ENCODE results near the gene ITM2B. TPM values are rescaled to one million over a fixed set of nuclear protein-coding genes. Genes with fewer than 3 reads are reported as not detected.

The ITM2B gene
- total and polyA plus RNA-seq, 11 donors = 255 to 772 (median 489) TPM

DNA sequence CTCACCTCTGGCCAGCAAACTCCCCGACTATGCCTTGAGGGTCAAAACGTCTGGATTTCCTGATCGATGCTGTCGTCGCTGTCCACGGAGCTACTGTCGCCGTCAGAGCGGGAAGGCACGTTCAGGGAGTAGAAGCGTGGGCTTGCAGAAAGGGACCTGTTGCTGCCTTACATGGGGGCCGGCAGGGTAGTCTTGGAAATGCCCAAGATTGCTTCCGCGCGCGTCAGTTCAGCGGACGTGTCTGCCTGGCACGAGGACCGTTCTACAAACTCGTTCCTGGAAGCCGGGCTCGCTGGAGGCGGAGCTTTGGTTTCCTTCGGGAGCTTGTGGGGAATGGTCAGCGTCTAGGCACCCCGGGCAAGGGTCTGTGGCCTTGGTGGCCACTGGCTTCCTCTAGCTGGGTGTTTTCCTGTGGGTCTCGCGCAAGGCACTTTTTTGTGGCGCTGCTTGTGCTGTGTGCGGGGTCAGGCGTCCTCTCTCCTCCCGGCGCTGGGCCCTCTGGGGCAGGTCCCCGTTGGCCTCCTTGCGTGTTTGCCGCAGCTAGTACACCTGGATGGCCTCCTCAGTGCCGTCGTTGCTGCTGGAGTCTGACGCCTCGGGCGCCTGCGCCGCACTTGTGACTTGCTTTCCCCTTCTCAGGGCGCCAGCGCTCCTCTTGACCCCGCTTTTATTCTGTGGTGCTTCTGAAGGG lies 86.0 kb downstream of the ITM2B start:
- H3K4me3 ChIP-seq = peak overlapping the region in 8 of 12 donors; percentile 15 to 51 (median 35)
- DNase-seq = peak in 3 of 5 donors; percentile 27 to 58 (median 27)
- H3K36me3 ChIP-seq = peaks cover 0 to 24% (median 0%) of the 10 kb centered on the region in 9 donors
- intact Hi-C loops (cut with DNase I) = loop anchor here in 1 of 10 donors (10.0 kb wide), 1 partner anchor 194 kb away; no protein-coding TSS in a partner anchor
- peak overlapping the region in 2 of 12 donors; percentile 36 to 58 for H3K27ac ChIP-seq
- H3K27me3 ChIP-seq = no peaks in the 10 kb centered on the region
- peaks cover 0 to 35% (median 11%) of the 10 kb centered on the region in 12 donors for H3K9me3 ChIP-seq
- peaks cover 0 to 21% (median 10%) of the 10 kb centered on the region in 12 donors for H3K4me1 ChIP-seq
- TF ChIP-seq, protein P1, sequence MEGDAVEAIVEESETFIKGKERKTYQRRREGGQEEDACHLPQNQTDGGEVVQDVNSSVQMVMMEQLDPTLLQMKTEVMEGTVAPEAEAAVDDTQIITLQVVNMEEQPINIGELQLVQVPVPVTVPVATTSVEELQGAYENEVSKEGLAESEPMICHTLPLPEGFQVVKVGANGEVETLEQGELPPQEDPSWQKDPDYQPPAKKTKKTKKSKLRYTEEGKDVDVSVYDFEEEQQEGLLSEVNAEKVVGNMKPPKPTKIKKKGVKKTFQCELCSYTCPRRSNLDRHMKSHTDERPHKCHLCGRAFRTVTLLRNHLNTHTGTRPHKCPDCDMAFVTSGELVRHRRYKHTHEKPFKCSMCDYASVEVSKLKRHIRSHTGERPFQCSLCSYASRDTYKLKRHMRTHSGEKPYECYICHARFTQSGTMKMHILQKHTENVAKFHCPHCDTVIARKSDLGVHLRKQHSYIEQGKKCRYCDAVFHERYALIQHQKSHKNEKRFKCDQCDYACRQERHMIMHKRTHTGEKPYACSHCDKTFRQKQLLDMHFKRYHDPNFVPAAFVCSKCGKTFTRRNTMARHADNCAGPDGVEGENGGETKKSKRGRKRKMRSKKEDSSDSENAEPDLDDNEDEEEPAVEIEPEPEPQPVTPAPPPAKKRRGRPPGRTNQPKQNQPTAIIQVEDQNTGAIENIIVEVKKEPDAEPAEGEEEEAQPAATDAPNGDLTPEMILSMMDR (IDR thresholded peaks at IDR 0.05) = no peak
- no peak for TF ChIP-seq POLR2A (IDR thresholded peaks at IDR 0.05)
- no peak for ATAC-seq
- 70 to 84% (median 78%) methylated on average over 46 to 47 of the region's 47 CpGs for WGBS, 4 donors

Other genes with a start within 250 kb of the ITM2B start
- 100 to 1,000 TPM in 7 of 9 donors, 10 to 100 TPM in 2; 83.8 to 166 (median 125) TPM for gene SUCLA2, start 231.9 kb upstream of the ITM2B start, total RNA-seq
- gene SUCLA2, start 231.9 kb upstream of the ITM2B start, polyA plus RNA-seq = 10 to 100 TPM; 36.5 to 91.3 TPM
- 10 to 100 TPM in 6 of 9 donors, 1 to 10 TPM in 3; 6.8 to 12.6 (median 10.4) TPM for gene NUDT15, start 195.5 kb upstream of the ITM2B start, total RNA-seq
- gene NUDT15, start 195.5 kb upstream of the ITM2B start, polyA plus RNA-seq = 10 to 100 TPM; 13.0 to 13.9 TPM
- gene MED4, start 138.1 kb upstream of the ITM2B start, total RNA-seq = 10 to 100 TPM; 24.9 to 50.3 (median 46.0) TPM
- gene MED4, start 138.1 kb upstream of the ITM2B start, polyA plus RNA-seq = 10 to 100 TPM; 48.9 to 50.6 TPM
- gene RB1, start 70.5 kb downstream of the ITM2B start, total RNA-seq = 10 to 100 TPM; 22.4 to 52.1 (median 28.4) TPM
- 10 to 100 TPM in 1 of 2 donors, 1 to 10 TPM in 1; 8.5 to 21.4 TPM for gene RB1, start 70.5 kb downstream of the ITM2B start, polyA plus RNA-seq
- 10 to 100 TPM in 8 of 9 donors, 1 to 10 TPM in 1; 6.7 to 47.9 (median 16.6) TPM for gene LPAR6, start 179.9 kb downstream of the ITM2B start, total RNA-seq
- 10 to 100 TPM in 1 of 2 donors, 1 to 10 TPM in 1; 9.8 to 17.0 TPM for gene LPAR6, start 179.9 kb downstream of the ITM2B start, polyA plus RNA-seq